HPDE6-E6E7 (cell line): ENCODE results near the gene ITPR1.
"Not testable (repeated sequence)": the region's sequence is repeated elsewhere in the genome, so short reads cannot be mapped to it uniquely, and the experiment has no call there.

ENCODE experiments used
- DNase-seq: peaks from one replicate; pipeline ENCODE4 v3.0.0; 2011; ENCODE audit warnings: missing footprints; ENCODE audit errors: extremely low spot score

The ITPR1 gene

DNA sequence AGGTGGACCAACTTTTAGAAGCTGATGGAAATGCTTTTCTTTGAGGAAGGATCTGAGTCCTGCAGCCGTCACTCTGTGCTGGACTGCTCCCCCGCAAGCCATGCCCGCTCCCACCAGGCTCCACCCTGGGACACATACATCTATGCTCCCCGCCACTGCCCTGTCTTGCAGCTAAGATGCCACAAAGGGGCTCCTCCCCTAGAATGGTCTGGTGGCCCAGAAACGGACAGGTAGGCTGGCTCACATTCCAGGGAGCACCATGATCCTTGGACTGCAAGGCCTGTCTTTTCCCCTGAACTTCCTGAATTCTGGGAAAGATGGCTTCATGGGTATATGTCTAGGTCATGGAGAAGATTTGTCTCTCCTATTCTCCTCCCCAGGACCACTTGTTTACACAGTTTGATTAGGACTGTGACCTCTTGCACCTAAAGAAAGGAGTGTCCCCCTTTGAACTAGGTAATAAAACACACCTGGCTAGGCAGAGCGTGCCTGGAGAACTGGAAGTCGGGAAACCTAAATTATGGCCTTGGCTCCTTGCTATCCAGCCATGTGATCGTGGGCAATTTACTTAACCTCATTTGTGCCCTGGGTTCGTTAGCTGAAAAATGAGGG, 265.2 kb downstream of the ITPR1 start:
- DNase-seq: no peak

DNA sequence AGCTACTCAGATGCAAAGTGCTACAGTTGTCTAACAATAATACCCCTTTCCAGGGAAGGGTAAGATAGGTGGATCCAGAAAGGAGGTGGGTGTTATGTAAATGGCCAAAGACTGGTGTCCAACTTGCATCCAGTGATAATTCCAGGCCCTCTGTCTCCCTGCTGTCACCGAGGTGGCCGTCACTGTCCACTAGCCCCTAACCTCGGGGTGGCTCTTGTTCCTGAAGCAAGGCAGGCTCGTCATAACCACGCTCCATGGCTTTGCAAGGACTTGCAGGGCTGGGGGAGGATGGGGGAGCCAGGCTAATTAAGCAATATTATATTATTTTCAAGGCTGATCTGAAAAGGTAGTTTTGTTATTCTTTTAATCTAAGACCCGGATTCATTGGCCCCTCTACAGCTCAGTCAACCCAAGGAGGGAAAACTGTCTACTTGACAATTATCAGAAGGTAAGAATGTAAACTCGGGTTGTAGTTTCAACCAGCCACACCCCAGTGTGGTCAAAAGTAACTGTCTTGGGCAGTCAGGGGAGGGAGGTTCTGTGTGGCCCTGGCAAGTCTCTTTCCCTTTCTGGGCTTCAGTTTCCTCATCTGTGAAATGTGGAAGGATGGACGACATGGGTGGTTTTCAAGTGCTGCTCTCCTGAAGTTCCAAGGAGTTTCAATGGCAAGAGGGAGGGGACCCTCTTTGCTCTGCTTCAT, 266.0 kb downstream of the ITPR1 start:
- DNase-seq: no peak

DNA sequence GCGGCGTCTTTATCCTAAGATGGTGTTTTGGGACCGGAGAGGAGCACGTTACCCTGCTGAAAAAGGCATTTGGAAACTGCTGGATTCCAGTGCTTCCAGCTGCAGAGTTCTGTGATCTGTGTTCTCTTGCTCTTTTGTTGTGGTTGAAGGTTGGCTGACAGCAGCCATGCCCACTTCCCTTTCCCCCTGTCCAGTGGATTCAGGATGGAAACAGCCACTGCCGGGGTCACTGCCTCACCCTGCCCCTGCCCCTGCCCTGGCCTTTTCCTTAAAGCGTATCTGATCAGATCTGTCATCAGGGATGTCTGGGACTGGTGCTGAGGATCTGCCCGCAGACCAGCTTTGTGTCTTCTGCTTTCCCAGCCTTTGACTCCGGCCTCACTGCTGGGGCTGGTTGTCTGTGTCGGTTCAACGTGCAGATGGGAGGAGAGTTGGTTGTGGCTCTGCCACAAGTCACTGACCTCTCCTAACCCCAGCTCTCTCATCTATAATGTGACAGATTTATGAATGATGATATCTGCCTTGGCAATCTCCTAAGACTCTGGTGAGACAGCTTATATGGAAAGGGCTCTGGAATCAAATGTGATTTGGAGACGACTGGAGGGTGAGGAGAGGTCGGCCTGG, 266.7 kb downstream of the ITPR1 start:
- no peak for DNase-seq

DNA sequence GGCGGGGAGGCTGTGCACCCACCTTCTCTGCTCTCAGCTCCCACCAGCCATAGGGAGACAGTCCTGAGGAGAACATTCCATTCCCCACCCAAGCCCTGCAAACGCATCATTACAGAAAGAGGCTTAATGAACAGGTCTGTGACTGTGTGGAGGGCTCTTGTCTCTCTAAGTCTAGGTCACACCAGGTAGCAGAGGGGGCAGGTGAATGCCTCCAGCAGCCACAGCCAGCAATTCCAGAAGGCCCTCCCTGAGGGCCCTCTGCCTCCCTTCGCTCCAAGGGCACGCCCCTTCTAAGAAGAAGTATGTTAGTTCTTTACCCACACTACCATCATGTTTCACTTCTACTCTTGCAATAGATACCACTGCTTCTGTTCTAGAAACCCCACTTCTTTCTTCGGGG, 268.6 kb downstream of the ITPR1 start:
- no peak for DNase-seq

DNA sequence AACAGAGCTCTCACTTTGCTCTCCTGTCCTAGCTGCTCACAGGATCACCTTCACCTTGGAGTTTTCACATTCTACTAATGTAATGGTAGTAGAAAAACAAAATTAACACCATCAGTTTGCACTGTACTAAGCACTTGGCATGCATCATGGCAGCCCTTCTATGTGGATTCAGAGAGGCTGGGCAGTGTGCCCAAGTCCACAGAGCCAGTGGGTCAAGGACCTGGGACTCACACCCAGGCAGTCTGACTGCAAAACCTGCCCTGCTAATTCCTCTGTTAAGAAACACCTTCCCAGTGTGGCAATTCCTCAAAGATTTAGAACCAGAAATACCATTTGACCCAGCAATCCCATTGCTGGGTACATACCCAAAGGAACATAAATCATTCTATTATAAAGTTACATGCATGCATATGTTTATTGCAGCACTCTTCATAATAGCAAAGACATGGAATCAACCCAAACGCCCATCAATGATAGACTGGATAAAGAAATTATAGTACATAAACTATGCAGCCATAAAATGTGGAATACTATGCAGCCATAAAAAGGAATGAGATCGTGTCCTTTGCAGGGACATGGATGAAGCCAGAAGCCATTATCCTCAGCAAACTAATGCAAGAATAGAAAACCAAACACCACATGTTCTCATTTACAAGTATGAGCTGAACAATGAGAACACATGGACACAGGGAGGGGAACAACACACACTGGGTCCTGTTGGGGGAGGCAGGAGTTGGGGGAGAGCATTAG, 269.5 kb downstream of the ITPR1 start:
- DNase-seq: not testable (repeated sequence)

DNA sequence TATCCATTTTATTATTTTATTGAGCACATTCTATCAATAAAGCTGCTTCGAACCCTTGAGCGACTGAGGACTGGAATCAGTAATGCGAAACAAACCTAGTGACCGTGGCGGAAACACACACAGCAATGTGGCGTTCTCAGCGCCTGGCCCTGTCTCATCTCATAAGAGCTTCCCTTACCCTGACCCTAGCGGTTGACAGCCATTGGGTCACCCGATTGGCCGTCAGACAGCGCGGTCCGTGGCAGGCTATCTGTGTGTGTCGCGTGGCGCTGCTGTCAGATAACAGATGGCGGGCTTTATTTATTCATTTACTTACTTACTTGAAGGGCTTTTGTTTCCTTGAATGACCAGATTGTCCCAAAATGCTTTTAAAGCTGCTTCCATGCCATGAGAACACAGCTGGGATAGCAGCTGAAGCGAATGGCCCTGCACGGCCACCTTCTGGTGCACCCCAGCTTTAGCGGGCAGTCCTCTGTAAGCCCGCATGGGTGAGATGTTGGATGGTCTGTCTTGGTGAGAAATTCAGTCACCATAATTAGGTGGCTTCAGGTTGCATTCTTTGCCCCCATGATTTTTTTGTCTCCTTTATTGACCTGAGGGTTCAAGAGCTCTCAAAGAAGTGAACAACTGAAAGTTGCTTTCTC, 270.6 kb downstream of the ITPR1 start:
- no peak for DNase-seq

DNA sequence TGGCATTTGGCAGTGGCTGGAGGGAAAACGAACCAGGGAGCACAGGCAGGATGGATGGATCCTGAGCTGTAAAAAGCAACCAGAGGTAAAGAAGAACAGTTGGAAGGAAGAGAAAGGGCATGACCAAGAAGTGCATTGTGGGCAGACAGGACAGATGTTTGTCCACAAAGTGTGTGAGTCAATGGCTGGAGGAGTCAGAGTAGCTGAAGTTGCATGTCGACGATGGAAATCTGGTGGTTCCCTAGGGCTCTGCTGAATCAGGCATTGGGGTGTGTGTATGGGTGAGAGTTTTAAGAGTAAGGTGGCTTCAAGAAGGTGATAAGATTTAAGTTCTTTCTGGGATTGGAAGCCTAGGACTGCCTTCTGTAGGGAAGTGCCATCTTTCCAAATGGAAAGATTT, 272.1 kb downstream of the ITPR1 start:
- DNase-seq: no peak

- no peak for DNase-seq
These were observed 273.1 kb downstream of the ITPR1 start for GRCh38 chr3:4766263-4766662.

DNA sequence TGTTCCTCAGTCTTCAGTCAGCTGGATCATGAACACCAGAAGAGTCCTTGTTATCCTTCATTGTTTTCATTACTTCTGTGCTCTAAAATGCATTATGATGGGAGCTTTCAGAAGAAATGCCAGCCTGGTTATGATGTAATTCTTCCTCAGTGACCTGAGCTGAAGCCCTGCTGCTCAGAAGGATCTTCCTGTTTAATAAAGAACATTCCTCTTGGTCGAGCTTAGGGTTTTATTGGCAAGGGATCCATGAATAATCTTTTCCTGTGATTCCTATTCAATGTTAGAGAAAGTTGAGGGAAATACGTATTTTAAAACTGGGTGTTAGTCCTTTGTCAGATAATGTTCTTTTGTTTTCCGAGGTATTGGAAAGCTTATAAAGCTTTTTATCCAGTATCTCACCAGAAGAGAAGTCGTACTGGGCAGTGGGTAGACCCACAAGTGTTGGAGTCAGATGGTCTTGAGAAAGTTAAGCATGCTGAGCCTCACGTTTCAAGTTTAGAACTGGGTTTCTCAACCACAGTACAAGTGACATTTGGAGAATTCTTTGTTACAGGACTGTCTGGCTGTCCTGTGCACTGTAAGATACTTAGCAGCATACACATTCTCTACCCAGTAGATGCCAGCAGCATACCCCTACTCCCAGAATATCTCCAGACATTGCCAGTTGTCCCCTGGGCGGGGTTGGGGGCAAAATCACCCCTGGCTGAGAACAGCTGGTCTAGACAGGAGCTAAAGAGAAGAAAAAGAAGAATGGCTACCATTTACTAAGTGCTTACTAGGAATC, 273.8 kb downstream of the ITPR1 start:
- no peak for DNase-seq

GRCh38 chr3:4768021-4768420, 274.9 kb downstream of the ITPR1 start:
- no peak for DNase-seq

- no peak for DNase-seq
These were observed 275.4 kb downstream of the ITPR1 start for GRCh38 chr3:4768521-4768920.

DNA sequence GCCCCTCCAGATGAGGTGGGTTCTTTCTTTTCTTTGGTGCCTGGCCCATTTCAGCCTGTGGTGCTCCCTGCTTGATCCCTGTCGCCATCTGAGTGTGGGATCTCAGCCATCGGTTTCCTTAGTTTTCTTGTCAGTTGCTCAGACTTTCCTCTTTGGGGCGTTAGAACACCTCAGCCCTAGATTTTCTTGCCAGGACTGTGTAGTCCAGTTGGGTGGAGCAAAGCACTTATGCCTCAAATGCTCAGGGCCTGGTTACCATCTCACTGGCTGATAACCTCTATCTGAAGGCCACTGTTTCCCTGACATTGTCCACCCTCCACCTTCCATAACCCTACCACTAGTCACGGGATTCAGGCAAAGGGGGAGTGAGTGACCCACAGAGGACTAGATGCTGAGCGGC, 277.4 kb downstream of the ITPR1 start:
- DNase-seq: no peak

DNA sequence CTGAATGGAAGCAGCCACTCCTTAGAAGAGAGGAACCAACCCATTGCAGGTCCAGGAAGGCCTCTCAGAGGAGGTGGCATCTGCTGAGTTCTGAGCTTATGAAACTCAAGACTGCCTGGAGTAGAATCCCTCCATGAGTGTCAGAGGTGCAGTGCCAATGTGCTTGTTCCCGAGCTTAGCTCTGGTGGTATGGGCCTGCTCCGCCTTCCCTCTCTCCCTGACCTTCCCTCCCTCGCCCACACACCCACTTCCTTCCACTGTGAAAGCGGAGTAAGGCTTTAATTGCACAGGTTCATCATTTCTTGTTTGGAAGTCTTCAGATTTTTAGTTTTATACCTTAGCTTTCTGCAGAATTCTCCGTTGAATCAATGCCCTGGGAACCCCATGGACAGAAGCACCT, 278.1 kb downstream of the ITPR1 start:
- DNase-seq: no peak

- DNase-seq: no peak
These were observed 279.1 kb downstream of the ITPR1 start for GRCh38 chr3:4772171-4772804.

DNA sequence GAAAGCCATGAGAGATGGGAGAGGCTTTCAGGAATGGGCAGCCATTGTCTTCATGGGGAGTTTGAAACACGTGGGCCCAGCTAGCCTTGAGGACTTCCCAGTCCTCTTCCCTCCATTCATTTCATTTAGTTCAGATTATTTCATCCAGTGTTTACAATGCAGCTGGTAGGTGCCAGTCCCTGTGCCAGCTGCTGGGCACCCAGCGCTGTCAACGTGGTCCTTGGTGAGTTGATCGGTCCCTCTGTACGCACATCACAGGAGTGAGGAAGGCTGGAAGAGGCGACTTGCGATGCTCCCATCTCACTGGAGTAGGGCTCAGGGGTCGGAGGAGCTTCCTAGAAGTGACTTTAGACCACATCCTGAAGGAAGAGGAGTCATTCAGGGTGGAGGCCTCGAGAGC, 279.7 kb downstream of the ITPR1 start:
- DNase-seq: no peak

DNA sequence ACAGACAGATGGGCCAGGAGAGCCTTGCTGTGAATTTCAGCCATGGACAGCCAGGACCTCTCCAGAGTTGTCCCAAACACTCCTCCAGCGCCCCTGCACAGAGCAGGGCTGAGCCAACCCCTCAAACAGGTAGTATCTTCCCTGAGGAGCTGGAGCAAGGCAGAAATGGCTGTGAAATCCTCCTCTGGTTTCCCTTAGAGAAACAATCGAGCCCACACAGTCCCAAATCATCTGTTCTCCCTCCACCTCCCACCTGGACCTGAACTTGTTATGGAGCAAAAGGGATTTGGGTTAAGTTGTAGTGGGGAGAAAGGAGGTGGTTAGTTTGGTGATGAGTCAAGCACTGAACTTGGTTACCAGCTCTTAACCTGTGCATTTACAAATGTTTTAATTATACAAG, 280.4 kb downstream of the ITPR1 start:
- no peak for DNase-seq

GRCh38 chr3:4774531-4774930, 281.4 kb downstream of the ITPR1 start:
- no peak for DNase-seq

DNA sequence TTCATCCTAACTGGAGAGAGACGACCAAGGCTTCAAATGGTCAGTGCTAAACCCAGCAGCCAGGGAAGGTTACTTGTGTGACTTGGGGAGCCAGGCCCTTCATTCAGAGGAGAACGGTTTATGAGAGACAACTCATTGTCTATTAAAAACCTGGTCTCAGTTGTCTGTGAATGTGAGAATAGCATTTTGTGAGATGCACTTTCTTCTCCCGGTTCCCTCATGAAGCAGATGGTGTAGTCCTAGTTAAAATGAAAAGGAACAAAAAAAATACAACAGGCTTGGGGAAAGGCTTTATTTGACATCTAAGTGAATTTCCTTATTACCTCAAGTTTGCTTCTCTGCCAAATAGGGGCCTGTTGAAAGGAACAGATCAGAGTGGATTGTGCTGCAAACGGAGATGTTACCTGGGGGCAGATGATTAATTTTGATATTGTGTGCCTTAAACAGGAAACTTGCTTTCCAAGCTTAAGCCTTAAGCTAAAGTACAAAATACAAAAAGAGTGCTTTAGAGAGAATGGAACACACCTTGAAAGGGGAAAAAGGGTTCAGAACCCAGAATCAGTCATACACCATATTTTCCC, 283.3 kb downstream of the ITPR1 start:
- peak; percentile 3 for DNase-seq

DNA sequence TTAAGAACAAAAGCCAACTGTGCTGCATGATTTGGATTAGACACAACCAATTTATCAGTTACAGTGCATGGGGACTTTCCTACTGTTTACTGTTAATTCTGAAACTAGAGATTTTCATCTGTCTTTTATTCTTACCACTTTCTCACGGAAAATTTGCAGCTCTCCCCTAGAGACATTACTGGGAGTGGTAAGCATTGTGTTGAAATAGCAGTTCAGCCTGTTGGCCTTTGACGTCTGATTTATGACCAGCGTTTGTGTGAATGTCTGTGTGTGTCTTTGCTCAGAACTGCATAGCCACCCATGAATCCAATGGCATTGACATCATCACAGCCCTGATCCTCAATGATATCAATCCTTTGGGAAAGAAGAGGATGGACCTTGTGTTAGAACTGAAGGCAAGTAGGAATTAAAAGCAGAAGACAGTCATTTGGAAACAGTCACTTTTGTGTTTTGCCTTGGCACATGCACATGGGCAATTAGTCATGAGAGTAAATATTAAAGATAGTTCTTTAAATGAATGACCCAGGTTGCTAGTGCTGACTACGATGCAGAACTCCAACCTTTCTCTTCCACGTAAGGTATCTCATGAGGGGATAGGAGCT, 283.9 kb downstream of the ITPR1 start:
- no peak for DNase-seq

DNA sequence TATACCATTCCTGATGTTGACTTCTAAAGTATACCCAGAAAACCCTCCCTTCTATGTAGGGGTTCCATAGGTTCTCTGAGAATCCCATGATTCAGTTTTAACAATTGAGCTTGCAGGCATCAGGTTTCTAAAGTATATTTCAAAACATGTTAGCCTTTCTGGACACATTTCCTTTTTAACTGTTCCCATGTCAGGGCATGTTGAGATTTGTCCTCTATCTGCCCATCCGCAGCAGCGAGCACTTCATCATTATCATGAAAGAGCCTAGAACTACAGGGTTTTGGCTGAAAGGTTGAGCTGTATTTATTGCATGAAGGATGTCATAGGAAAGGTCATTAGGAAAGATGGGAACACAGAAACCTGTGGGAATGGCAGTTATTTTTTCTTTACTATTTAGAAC, 285.0 kb downstream of the ITPR1 start:
- peak; percentile 22 for DNase-seq
